Stomach (tissue), 4 donors: Measurements from ENCODE around the gene FAM20B.

Source experiments
- EP300 ChIP-seq: sonication (generic); formaldehyde crosslinking; IDR thresholded peaks from one replicate; pipeline ENCODE4 v1.6.1; 2017; ENCODE audit warnings: antibody characterized with exemption
- POLR2A ChIP-seq, 4 donors: fragments of 450-650 bp; IDR thresholded peaks; one replicate each; pipeline ENCODE4 v1.6.1; 2016; ENCODE audit warnings: antibody characterized with exemption in 4 of 4, control low read depth in 2 of 4, mild to moderate bottlenecking in 1 of 4, moderate library complexity in 1 of 4
- TF ChIP-seq, protein P1 (sequence below), 7 experiments: fragments of 450-650 bp in 4 of 7; fragments of 200-600 bp in 3 of 7; sonication (generic) in 3 of 7; IDR thresholded peaks; one replicate each; pipeline ENCODE4 v1.5.1; 2016 to 2019; ENCODE audit warnings: antibody characterized with exemption in 7 of 7, control low read depth in 2 of 7, mild to moderate bottlenecking in 1 of 7

DNA sequence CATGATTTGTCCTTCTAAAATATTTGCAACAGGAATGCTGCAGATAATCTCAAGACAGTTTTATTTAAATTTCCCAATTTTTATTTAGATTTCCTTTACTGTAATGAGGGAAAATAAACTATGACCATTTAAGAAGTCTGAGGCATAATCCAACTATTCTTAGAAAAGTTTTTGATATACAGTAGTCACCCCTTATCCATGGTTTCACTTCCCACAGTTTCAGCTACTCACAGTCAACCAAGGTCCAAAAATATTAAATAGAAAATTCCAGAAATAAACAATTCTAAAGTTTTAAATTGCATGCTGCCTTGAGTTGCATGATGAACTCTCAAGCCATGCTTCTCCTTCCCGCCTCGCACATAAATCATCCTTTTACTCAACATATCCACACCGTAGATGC lies 89.5 kb downstream of the FAM20B start:
- TF ChIP-seq, protein P1, sequence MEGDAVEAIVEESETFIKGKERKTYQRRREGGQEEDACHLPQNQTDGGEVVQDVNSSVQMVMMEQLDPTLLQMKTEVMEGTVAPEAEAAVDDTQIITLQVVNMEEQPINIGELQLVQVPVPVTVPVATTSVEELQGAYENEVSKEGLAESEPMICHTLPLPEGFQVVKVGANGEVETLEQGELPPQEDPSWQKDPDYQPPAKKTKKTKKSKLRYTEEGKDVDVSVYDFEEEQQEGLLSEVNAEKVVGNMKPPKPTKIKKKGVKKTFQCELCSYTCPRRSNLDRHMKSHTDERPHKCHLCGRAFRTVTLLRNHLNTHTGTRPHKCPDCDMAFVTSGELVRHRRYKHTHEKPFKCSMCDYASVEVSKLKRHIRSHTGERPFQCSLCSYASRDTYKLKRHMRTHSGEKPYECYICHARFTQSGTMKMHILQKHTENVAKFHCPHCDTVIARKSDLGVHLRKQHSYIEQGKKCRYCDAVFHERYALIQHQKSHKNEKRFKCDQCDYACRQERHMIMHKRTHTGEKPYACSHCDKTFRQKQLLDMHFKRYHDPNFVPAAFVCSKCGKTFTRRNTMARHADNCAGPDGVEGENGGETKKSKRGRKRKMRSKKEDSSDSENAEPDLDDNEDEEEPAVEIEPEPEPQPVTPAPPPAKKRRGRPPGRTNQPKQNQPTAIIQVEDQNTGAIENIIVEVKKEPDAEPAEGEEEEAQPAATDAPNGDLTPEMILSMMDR (IDR thresholded peaks at IDR 0.05): no peak
- no peak for TF ChIP-seq POLR2A (IDR thresholded peaks at IDR 0.05)
- no peak for TF ChIP-seq EP300
